ENCODE measurements around the gene UNC93B1.
A peak's percentile ranks its signal among the peaks of the same experiment; 100 is the strongest.

UNC93B1 gene

DNA sequence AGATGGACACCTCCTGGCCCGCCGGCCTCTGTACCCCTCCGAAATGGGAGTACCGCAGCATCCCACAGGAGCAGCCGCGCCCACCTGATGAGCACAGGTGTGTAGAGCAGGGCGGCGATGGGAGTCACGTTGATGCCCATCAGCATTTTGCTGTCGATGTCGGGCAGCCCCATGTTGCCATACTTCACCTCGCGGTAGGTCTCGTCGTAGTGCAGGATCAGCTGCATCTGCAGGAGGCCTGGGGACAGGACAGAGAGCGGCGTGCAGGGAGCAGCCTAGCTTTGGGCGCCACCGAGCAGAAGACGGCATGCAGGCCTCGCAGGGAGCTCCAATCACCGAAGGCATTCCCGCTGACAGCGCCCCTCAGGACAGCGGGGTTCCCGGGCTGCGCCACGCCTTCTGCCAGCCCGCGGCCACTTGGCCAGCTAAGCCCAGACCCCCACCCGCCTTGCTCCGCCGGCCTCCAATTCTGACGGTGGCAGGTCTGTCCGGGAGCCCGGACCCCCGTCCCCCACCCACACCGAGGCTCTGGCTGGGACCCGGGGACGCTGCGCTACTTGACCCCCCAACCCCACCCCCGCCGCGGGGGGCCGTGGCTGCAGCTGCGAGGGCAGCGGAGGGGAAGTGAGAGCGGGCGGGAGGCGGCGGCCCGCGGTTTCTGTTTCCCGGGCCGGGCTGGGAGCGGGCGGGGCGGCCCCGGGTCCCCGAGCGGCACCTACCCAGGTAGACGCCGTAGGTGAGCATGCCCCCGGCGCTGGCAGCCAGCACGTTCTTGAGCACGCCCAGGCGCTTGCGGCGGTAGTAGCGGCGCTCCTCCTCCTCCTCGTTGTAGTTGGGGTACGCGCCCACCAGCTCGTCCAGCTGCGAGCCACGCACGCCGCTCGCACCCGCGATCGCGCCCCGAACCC is 705 bp downstream of the UNC93B1 start:
- DNase-seq (ENCODE audit: low spot score), result no peak
- Histone ChIP-seq H3K14ac (ENCODE audit: low read length) (peak overlapping the region; percentile 82), H3K9ac (ENCODE audit: low read depth, low read length, poor library complexity) (peak overlapping the region; percentile 81), H2AK5ac (ENCODE audit: low read depth, low read length) (peak overlapping the region; percentile 56), H3K23ac (ENCODE audit: low read depth, low read length, poor library complexity) (peak overlapping the region; percentile 75), H3K18ac (ENCODE audit: low read length) (peak overlapping the region; percentile 95), H4K8ac (ENCODE audit: low read depth, low read length) (no peak overlapping the region), H3K36me3 (replicated peaks in 1 of 2; ENCODE audit: control insufficient read depth in 2 of 2, insufficient read depth in 2 of 2, low read length in 2 of 2) (no peaks in the 10 kb centered on the region), H3K4me3 (ENCODE audit: low read length in 2 of 2) (peak overlapping the region; percentile 37 to 86), H4K91ac (ENCODE audit: low read depth, low read length, poor library complexity) (no peak overlapping the region), H2BK12ac (ENCODE audit: low read length) (no peak overlapping the region), H2BK15ac (ENCODE audit: low read length) (peak overlapping the region; percentile 74), H3K4ac (ENCODE audit: low read length) (no peak overlapping the region), H3K27ac (replicated peaks; ENCODE audit: low read length) (no peak overlapping the region), H3K9me3 (replicated peaks in 1 of 2; ENCODE audit: control insufficient read depth in 2 of 2, insufficient read depth in 1 of 2, low read depth in 1 of 2, low read length in 2 of 2) (no peaks in the 10 kb centered on the region), H3K79me1 (ENCODE audit: low read depth, low read length) (peaks cover 6% of the 10 kb centered on the region), H3K4me2 (ENCODE audit: insufficient read depth, low read length, poor library complexity, severe bottlenecking) (peak overlapping the region; percentile 94), H2BK120ac (ENCODE audit: low read depth, low read length) (no peak overlapping the region), H2AFZ (ENCODE audit: low read length) (peak overlapping the region; percentile 71), H3K4me1 (ENCODE audit: control insufficient read depth in 2 of 2, insufficient read depth in 1 of 2, low read depth in 1 of 2, low read length in 2 of 2) (peaks cover 11 to 18% of the 10 kb centered on the region in 2 donors), H2BK5ac (ENCODE audit: low read length) (no peak overlapping the region), H3K27me3 (ENCODE audit: control insufficient read depth in 3 of 3, insufficient read depth in 3 of 3, low read depth in 1 of 3, low read length in 3 of 3) (peaks cover 0 to 12% (median 0%) of the 10 kb centered on the region in 3 experiments)
- no CpG with 5 or more reads among the region's 86 CpGs for WGBS, 2 donors (ENCODE audit: extremely low coverage in 2 of 2, insufficient read length in 2 of 2, insufficient replicate concordance in 1 of 2)

- Histone ChIP-seq H3K14ac (ENCODE audit: low read length) (no peak overlapping the region), H3K18ac (ENCODE audit: low read length) (peak overlapping the region; percentile 70), H3K4me3 (ENCODE audit: low read length in 2 of 2) (no peak overlapping the region), H2AK5ac (ENCODE audit: low read depth, low read length) (peak overlapping the region; percentile 40), H3K27ac (replicated peaks; ENCODE audit: low read length) (no peak overlapping the region), H3K4ac (ENCODE audit: low read length) (no peak overlapping the region), H2AFZ (ENCODE audit: low read length) (peak overlapping the region; percentile 71), H3K9ac (ENCODE audit: low read depth, low read length, poor library complexity) (no peak overlapping the region), H4K8ac (ENCODE audit: low read depth, low read length) (no peak overlapping the region), H2BK120ac (ENCODE audit: low read depth, low read length) (no peak overlapping the region), H3K23ac (ENCODE audit: low read depth, low read length, poor library complexity) (peak overlapping the region; percentile 75), H3K9me3 (replicated peaks in 1 of 2; ENCODE audit: control insufficient read depth in 2 of 2, insufficient read depth in 1 of 2, low read depth in 1 of 2, low read length in 2 of 2) (no peaks in the 10 kb centered on the region), H2BK12ac (ENCODE audit: low read length) (no peak overlapping the region), H3K36me3 (replicated peaks in 1 of 2; ENCODE audit: control insufficient read depth in 2 of 2, insufficient read depth in 2 of 2, low read length in 2 of 2) (no peaks in the 10 kb centered on the region), H2BK15ac (ENCODE audit: low read length) (peak overlapping the region; percentile 74), H3K4me1 (ENCODE audit: control insufficient read depth in 2 of 2, insufficient read depth in 1 of 2, low read depth in 1 of 2, low read length in 2 of 2) (peaks cover 11 to 18% of the 10 kb centered on the region in 2 donors), H4K91ac (ENCODE audit: low read depth, low read length, poor library complexity) (no peak overlapping the region), H3K27me3 (ENCODE audit: control insufficient read depth in 3 of 3, insufficient read depth in 3 of 3, low read depth in 1 of 3, low read length in 3 of 3) (peaks cover 0 to 12% (median 0%) of the 10 kb centered on the region in 3 experiments), H3K4me2 (ENCODE audit: insufficient read depth, low read length, poor library complexity, severe bottlenecking) (no peak overlapping the region), H3K79me1 (ENCODE audit: low read depth, low read length) (peaks cover 6% of the 10 kb centered on the region), H2BK5ac (ENCODE audit: low read length) (no peak overlapping the region)
- no CpG with 5 or more reads among the region's 9 CpGs for WGBS, 2 donors (ENCODE audit: extremely low coverage in 2 of 2, insufficient read length in 2 of 2, insufficient replicate concordance in 1 of 2)
- no peak for DNase-seq (ENCODE audit: low spot score)
These were observed 1.3 kb downstream of the UNC93B1 start for GRCh38 chr11:68002575-68002937.

GRCh38 chr11:67999704-68000103 is 4.2 kb downstream of the UNC93B1 start:
- Histone ChIP-seq H3K18ac (ENCODE audit: low read length) (no peak overlapping the region), H2AK5ac (ENCODE audit: low read depth, low read length) (peak overlapping the region; percentile 91), H2BK5ac (ENCODE audit: low read length) (no peak overlapping the region), H2BK15ac (ENCODE audit: low read length) (peak overlapping the region; percentile 10), H3K23ac (ENCODE audit: low read depth, low read length, poor library complexity) (no peak overlapping the region), H4K8ac (ENCODE audit: low read depth, low read length) (peak overlapping the region; percentile 76), H3K9ac (ENCODE audit: low read depth, low read length, poor library complexity) (no peak overlapping the region), H4K91ac (ENCODE audit: low read depth, low read length, poor library complexity) (no peak overlapping the region), H2AFZ (ENCODE audit: low read length) (no peak overlapping the region), H3K4me1 (ENCODE audit: control insufficient read depth in 2 of 2, insufficient read depth in 1 of 2, low read depth in 1 of 2, low read length in 2 of 2) (peaks cover 16 to 18% of the 10 kb centered on the region in 2 donors), H3K14ac (ENCODE audit: low read length) (no peak overlapping the region), H3K4me3 (ENCODE audit: low read length in 2 of 2) (no peak overlapping the region), H2BK12ac (ENCODE audit: low read length) (no peak overlapping the region), H3K27me3 (ENCODE audit: control insufficient read depth in 3 of 3, insufficient read depth in 3 of 3, low read depth in 1 of 3, low read length in 3 of 3) (peaks cover 0 to 10% (median 0%) of the 10 kb centered on the region in 3 experiments), H3K4me2 (ENCODE audit: insufficient read depth, low read length, poor library complexity, severe bottlenecking) (no peak overlapping the region), H3K9me3 (replicated peaks in 1 of 2; ENCODE audit: control insufficient read depth in 2 of 2, insufficient read depth in 1 of 2, low read depth in 1 of 2, low read length in 2 of 2) (no peaks in the 10 kb centered on the region), H3K4ac (ENCODE audit: low read length) (no peak overlapping the region), H3K36me3 (replicated peaks in 1 of 2; ENCODE audit: control insufficient read depth in 2 of 2, insufficient read depth in 2 of 2, low read length in 2 of 2) (no peaks in the 10 kb centered on the region), H3K79me1 (ENCODE audit: low read depth, low read length) (peaks cover 6% of the 10 kb centered on the region), H3K27ac (replicated peaks; ENCODE audit: low read length) (no peak overlapping the region), H2BK120ac (ENCODE audit: low read depth, low read length) (no peak overlapping the region)
- no CpG with 5 or more reads among the region's 5 CpGs for WGBS, 2 donors (ENCODE audit: extremely low coverage in 2 of 2, insufficient read length in 2 of 2, insufficient replicate concordance in 1 of 2)
- no peak for DNase-seq (ENCODE audit: low spot score)

- no peak for DNase-seq (ENCODE audit: low spot score)
- Histone ChIP-seq H3K27ac (replicated peaks; ENCODE audit: low read length) (no peak overlapping the region), H2BK15ac (ENCODE audit: low read length) (peak overlapping the region; percentile 10), H3K4me1 (ENCODE audit: control insufficient read depth in 2 of 2, insufficient read depth in 1 of 2, low read depth in 1 of 2, low read length in 2 of 2) (peaks cover 13 to 16% of the 10 kb centered on the region in 2 donors), H3K4me2 (ENCODE audit: insufficient read depth, low read length, poor library complexity, severe bottlenecking) (no peak overlapping the region), H2BK12ac (ENCODE audit: low read length) (no peak overlapping the region), H3K79me1 (ENCODE audit: low read depth, low read length) (peaks cover 3% of the 10 kb centered on the region), H4K91ac (ENCODE audit: low read depth, low read length, poor library complexity) (no peak overlapping the region), H3K4me3 (ENCODE audit: low read length in 2 of 2) (no peak overlapping the region), H3K36me3 (replicated peaks in 1 of 2; ENCODE audit: control insufficient read depth in 2 of 2, insufficient read depth in 2 of 2, low read length in 2 of 2) (no peaks in the 10 kb centered on the region), H3K14ac (ENCODE audit: low read length) (no peak overlapping the region), H3K27me3 (ENCODE audit: control insufficient read depth in 3 of 3, insufficient read depth in 3 of 3, low read depth in 1 of 3, low read length in 3 of 3) (peaks cover 0 to 8% (median 0%) of the 10 kb centered on the region in 3 experiments), H2BK5ac (ENCODE audit: low read length) (no peak overlapping the region), H2AK5ac (ENCODE audit: low read depth, low read length) (peak overlapping the region; percentile 91), H3K9ac (ENCODE audit: low read depth, low read length, poor library complexity) (peak overlapping the region; percentile 34), H4K8ac (ENCODE audit: low read depth, low read length) (peak overlapping the region; percentile 76), H2BK120ac (ENCODE audit: low read depth, low read length) (no peak overlapping the region), H3K23ac (ENCODE audit: low read depth, low read length, poor library complexity) (peak overlapping the region; percentile 67), H3K4ac (ENCODE audit: low read length) (peak overlapping the region; percentile 42), H2AFZ (ENCODE audit: low read length) (no peak overlapping the region), H3K18ac (ENCODE audit: low read length) (peak overlapping the region; percentile 77), H3K9me3 (replicated peaks in 1 of 2; ENCODE audit: control insufficient read depth in 2 of 2, insufficient read depth in 1 of 2, low read depth in 1 of 2, low read length in 2 of 2) (no peaks in the 10 kb centered on the region)
- WGBS, 2 donors (ENCODE audit: extremely low coverage in 2 of 2, insufficient read length in 2 of 2, insufficient replicate concordance in 1 of 2), result no CpG with 5 or more reads among the region's 13 CpGs
These were observed 4.7 kb downstream of the UNC93B1 start for GRCh38 chr11:67999201-67999629.
